ENCODE data around the gene DEAF1. TPM values are rescaled to one million over a fixed set of nuclear protein-coding genes. Genes with fewer than 3 reads are reported as not detected.

Gene DEAF1
- total RNA-seq, 1 donor from 2014 or later: 48.1 TPM

DNA sequence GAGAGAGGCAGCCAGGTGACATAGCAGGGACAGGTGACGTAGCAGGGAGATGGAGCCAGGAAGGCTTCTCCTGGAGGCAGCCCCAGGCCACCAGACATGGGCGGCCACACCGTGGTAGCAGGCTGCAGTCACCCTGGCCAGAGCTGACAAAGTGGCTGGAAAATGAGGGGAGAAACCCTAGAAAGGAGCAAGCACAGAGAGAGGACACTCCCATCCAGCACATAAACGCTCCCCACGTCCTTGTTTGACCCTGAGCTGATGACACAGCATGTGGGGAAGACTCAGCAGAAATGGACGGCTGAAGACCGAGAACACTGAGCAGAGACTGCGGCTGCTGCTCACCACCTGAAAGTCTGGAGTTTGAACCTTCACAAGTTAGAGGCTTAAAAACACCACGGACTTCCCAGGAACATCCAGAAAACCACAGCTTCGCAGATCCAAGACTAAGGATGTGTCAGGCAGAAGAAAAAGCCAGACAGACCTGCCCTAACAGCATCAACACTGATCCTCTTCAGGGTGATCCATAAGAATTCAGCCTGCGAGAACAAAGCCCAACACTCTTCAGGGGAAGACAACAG, 29.2 kb downstream of the DEAF1 start:
- H3K9me3 Mint-ChIP-seq: no peaks in the 10 kb centered on the region
- peak overlapping the region; percentile 73 for H3K27ac Mint-ChIP-seq
- TF ChIP-seq, protein P1, sequence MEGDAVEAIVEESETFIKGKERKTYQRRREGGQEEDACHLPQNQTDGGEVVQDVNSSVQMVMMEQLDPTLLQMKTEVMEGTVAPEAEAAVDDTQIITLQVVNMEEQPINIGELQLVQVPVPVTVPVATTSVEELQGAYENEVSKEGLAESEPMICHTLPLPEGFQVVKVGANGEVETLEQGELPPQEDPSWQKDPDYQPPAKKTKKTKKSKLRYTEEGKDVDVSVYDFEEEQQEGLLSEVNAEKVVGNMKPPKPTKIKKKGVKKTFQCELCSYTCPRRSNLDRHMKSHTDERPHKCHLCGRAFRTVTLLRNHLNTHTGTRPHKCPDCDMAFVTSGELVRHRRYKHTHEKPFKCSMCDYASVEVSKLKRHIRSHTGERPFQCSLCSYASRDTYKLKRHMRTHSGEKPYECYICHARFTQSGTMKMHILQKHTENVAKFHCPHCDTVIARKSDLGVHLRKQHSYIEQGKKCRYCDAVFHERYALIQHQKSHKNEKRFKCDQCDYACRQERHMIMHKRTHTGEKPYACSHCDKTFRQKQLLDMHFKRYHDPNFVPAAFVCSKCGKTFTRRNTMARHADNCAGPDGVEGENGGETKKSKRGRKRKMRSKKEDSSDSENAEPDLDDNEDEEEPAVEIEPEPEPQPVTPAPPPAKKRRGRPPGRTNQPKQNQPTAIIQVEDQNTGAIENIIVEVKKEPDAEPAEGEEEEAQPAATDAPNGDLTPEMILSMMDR (conservative IDR thresholded peaks at IDR 0.05): no peak
- DNase-seq (ENCODE audit: extremely low spot score, unreplicated experiment): no peak
- H3K4me1 Mint-ChIP-seq (ENCODE audit: unreplicated experiment): no peaks in the 10 kb centered on the region
- H3K36me3 Mint-ChIP-seq: peaks cover 14% of the 10 kb centered on the region
- H3K4me3 Mint-ChIP-seq: no peak overlapping the region
- H3K27me3 Mint-ChIP-seq: no peaks in the 10 kb centered on the region

DNA sequence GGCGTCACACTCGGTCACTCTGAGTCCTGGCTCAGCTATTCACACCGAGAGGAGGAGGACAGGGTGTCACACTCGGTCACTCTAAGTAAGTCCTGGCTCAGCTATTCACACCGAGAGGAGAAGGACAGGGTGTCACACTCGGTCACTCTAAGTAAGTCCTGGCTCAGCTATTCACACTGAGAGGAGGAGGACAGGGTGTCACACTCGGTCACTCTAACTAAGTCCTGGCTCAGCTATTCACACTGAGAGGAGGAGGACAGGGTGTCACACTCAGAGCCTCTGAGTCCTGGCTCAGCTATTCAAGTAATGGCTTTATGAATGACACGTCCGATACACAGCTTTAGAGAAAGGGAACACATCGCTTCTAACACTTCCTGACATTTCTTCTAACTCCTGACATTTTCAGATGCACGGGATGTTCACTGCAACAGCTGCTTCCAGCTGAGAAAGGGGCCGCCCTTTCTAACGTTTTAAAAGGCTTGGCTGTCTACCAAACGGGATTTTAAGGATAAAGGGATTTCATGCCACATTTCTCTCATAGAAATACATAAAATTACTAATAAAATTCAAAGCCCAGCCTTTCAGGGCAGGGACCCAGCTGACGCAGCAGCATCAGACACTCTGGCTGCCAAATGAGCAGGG, 29.8 kb downstream of the DEAF1 start:
- Mint-ChIP-seq H3K27ac (peak overlapping the region; percentile 73), H3K9me3 (no peaks in the 10 kb centered on the region)
- no peak for DNase-seq (ENCODE audit: extremely low spot score, unreplicated experiment)

DNA sequence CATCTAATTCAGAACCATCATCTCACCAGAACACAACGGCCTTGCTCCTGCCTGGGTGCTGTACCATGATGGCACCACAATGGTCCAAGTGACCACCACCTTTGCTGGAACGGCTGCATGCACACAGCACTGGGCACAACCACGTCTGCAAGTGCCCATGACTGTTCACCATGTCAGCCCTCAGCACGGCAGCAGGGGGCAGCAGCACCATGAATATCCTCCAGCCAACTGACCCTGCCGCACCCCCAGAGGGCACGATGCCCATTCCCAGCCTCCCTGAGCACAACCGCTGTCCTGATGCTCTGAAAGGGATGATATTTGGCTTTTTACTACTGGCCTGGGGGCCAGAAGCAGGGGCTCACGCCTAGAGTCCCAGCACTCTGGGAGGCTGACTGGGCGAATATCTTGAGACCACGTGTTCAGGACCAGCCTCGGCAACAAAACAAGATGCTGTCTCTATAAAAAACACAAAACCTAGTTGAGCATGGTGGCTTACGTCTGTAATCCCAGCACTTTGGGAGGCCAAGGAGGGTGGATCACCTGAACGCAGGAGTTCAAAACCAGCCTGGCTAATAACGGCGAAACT, 32.2 kb downstream of the DEAF1 start:
- Mint-ChIP-seq H3K27ac (no peak overlapping the region), H3K36me3 (peaks cover 14% of the 10 kb centered on the region), H3K4me1 (ENCODE audit: unreplicated experiment) (no peaks in the 10 kb centered on the region), H3K9me3 (no peaks in the 10 kb centered on the region), H3K4me3 (no peak overlapping the region), H3K27me3 (no peaks in the 10 kb centered on the region)
- TF ChIP-seq, protein P1 (conservative IDR thresholded peaks at IDR 0.05): peak; percentile 81
- DNase-seq (ENCODE audit: extremely low spot score, unreplicated experiment): no peak

More for the DNA sequence above, 29.8 kb downstream of the DEAF1 start:
- Mint-ChIP-seq H3K4me3 (no peak overlapping the region), H3K4me1 (ENCODE audit: unreplicated experiment) (no peaks in the 10 kb centered on the region), H3K27me3 (no peaks in the 10 kb centered on the region), H3K36me3 (peaks cover 14% of the 10 kb centered on the region)
- TF ChIP-seq, protein P1 (conservative IDR thresholded peaks at IDR 0.05): no peak

DNA sequence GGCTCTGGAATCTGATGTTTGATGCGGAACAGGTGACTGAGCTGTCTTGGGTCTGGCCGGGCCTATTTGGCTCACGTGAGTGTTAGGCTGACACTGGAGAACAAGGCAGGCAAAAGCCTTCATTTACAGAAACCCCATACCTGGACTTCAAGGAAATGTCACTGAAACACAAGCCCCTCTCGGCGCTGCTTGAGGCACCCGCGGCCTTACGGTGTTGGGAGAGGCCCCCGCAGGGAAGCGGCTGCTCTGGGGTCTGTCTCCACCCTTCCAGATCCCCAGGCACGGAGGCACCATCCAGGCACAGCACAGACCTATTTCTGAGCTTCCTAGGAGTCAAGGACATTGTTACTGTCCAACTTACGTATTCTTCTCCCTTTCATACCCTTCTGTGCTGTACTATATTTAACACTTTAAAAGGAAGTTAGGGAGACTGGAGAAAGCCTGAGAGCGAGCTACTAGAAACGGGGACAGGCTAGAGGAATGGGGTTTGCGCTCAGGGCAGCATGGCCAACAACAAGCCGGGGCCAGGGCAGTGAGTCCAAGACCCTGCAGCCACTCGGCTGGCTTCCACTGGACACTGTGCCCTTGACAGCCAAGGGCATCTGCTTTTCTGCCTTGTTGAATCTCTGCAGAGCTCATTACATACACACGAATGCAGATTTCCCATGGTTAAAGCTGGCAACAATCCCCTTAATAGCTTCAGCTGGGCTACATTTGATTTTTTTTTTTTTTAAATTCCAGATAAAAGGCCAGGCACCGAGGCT, 34.2 kb downstream of the DEAF1 start:
- no peaks in the 10 kb centered on the region for H3K4me1 Mint-ChIP-seq (ENCODE audit: unreplicated experiment)
- no peaks in the 10 kb centered on the region for H3K9me3 Mint-ChIP-seq
- DNase-seq (ENCODE audit: extremely low spot score, unreplicated experiment): no peak
- H3K36me3 Mint-ChIP-seq: peaks cover 10% of the 10 kb centered on the region
- no peak overlapping the region for H3K4me3 Mint-ChIP-seq
- no peak overlapping the region for H3K27ac Mint-ChIP-seq
- TF ChIP-seq, protein P1 (conservative IDR thresholded peaks at IDR 0.05): no peak
- no peaks in the 10 kb centered on the region for H3K27me3 Mint-ChIP-seq

DNA sequence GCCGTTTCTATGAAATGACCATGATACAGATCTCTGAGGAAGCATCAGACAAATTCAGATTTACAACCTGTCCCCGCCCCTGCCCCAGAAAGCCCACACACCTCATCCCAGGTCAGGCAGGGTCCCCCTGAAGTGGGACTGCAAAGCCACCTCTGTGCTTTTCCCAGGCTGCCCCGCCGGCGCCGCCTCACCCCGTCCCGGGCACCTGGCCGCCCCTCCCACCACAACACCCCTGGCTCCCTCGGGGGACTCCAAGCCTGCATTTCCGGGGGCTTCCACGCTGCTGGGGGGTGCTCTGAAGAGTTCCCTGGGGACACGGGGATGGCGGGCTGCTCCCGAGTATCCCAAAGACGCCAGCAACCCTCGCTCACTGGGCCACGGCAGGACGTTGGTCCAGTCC, 34.7 kb downstream of the DEAF1 start:
- no peaks in the 10 kb centered on the region for H3K27me3 Mint-ChIP-seq
- H3K9me3 Mint-ChIP-seq: no peaks in the 10 kb centered on the region
- H3K27ac Mint-ChIP-seq: no peak overlapping the region
- H3K4me1 Mint-ChIP-seq (ENCODE audit: unreplicated experiment): no peaks in the 10 kb centered on the region
- H3K4me3 Mint-ChIP-seq: no peak overlapping the region
- H3K36me3 Mint-ChIP-seq: peaks cover 7% of the 10 kb centered on the region
- no peak for DNase-seq (ENCODE audit: extremely low spot score, unreplicated experiment)
- TF ChIP-seq, protein P1 (conservative IDR thresholded peaks at IDR 0.05): no peak
